H9 (cell line): Measurements from ENCODE around the gene HCN2. TPM values are rescaled to one million over a fixed set of nuclear protein-coding genes. Genes with fewer than 3 reads are reported as not detected.

Experiments
- DNase-seq: peaks from one replicate; pipeline ENCODE4 v3.0.0-alpha.2; 2017
- H2AFZ ChIP-seq: one replicate; pipeline ENCODE4 v1.6.1; 2013; ENCODE audit warnings: mild to moderate bottlenecking, low read length, control low read depth, moderate library complexity
- H2AK5ac ChIP-seq: 2 replicates; pipeline ENCODE4 v1.6.1; 2013; ENCODE audit warnings: low read length, control low read depth, mixed read lengths; ENCODE audit not compliant: insufficient read length
- H2BK120ac ChIP-seq: one replicate; pipeline ENCODE4 v1.6.1; 2013; ENCODE audit warnings: low read depth, mild to moderate bottlenecking, low read length, control low read depth, inconsistent platforms; ENCODE audit not compliant: poor library complexity, severe bottlenecking
- H2BK12ac ChIP-seq: 2 replicates; pipeline ENCODE4 v1.6.1; 2013; ENCODE audit warnings: low read length, control low read depth, mixed read lengths, low read depth; ENCODE audit not compliant: insufficient read length
- H2BK15ac ChIP-seq: 2 replicates; pipeline ENCODE4 v1.6.1; 2013; ENCODE audit warnings: low read depth, low read length, control low read depth
- H2BK20ac ChIP-seq: one replicate; pipeline ENCODE4 v1.6.1; 2013; ENCODE audit warnings: low read depth, mild to moderate bottlenecking, low read length, control low read depth, inconsistent platforms; ENCODE audit not compliant: poor library complexity, severe bottlenecking
- H2BK5ac ChIP-seq: 2 replicates; pipeline ENCODE4 v1.6.1; 2013; ENCODE audit warnings: low read length, control low read depth, mixed read lengths; ENCODE audit not compliant: insufficient read length
- H3K14ac ChIP-seq: 2 replicates; pipeline ENCODE4 v1.6.1; 2013; ENCODE audit warnings: low read length, control low read depth; ENCODE audit not compliant: insufficient read depth
- H3K18ac ChIP-seq: 2 replicates; pipeline ENCODE4 v1.6.1; 2013; ENCODE audit warnings: low read depth, mild to moderate bottlenecking, mixed read lengths, low read length, control low read depth; ENCODE audit not compliant: insufficient read length
- H3K23ac ChIP-seq: 2 replicates; pipeline ENCODE4 v1.6.1; 2013; ENCODE audit warnings: low read length, control low read depth, mixed read lengths, low read depth; ENCODE audit not compliant: insufficient read length
- H3K23me2 ChIP-seq: 2 replicates; pipeline ENCODE4 v1.6.1; 2013; ENCODE audit warnings: low read depth, mild to moderate bottlenecking, mixed read lengths, low read length, control low read depth; ENCODE audit not compliant: insufficient read length, poor library complexity, severe bottlenecking
- H3K27ac ChIP-seq: 2 replicates; pipeline ENCODE4 v1.5.1; 2013; ENCODE audit warnings: low read length, control low read depth, mixed read lengths, low read depth; ENCODE audit not compliant: insufficient read length
- H3K27me3 ChIP-seq: 2 replicates; pipeline ENCODE4 v1.6.1; 2013; ENCODE audit warnings: low read length, control low read depth, inconsistent platforms; ENCODE audit not compliant: insufficient read depth
- H3K4ac ChIP-seq: 2 replicates; pipeline ENCODE4 v1.6.1; 2013; ENCODE audit warnings: low read depth, mild to moderate bottlenecking, control low read depth, inconsistent platforms, low read length, moderate library complexity
- H3K4me1 ChIP-seq: 2 replicates; pipeline ENCODE4 v1.6.1; 2013; ENCODE audit warnings: low read length, control low read depth, inconsistent platforms; ENCODE audit not compliant: insufficient read depth
- H3K4me2 ChIP-seq: 2 replicates; pipeline ENCODE4 v1.6.1; 2013; ENCODE audit warnings: low read length, control low read depth, mixed read lengths; ENCODE audit not compliant: insufficient read length, insufficient read depth
- H3K56ac ChIP-seq: 2 replicates; pipeline ENCODE4 v1.6.1; 2013; ENCODE audit warnings: low read depth, mild to moderate bottlenecking, mixed read lengths, low read length, control low read depth; ENCODE audit not compliant: insufficient read length
- H3K79me1 ChIP-seq: 2 replicates; pipeline ENCODE4 v1.6.1; 2013; ENCODE audit warnings: low read depth, mild to moderate bottlenecking, moderate library complexity, low read length, control low read depth, inconsistent platforms; ENCODE audit not compliant: insufficient read depth, poor library complexity, severe bottlenecking
- H3K79me2 ChIP-seq: 2 replicates; pipeline ENCODE4 v1.6.1; 2013; ENCODE audit warnings: low read length, control low read depth, inconsistent platforms; ENCODE audit not compliant: insufficient read depth
- H3K9ac ChIP-seq: 2 replicates; pipeline ENCODE4 v1.6.1; 2013; ENCODE audit warnings: low read length, control low read depth, mixed read lengths; ENCODE audit not compliant: insufficient read length; ENCODE audit errors: extremely low read depth
- H3K9me3 ChIP-seq: one replicate; pipeline ENCODE4 v1.6.1; 2013; ENCODE audit warnings: low read depth, low read length, inconsistent platforms; ENCODE audit not compliant: control insufficient read depth
- H3T11ph ChIP-seq: one replicate; pipeline ENCODE4 v1.6.1; 2013; ENCODE audit warnings: mild to moderate bottlenecking, low read length, control low read depth, inconsistent platforms
- H4K20me1 ChIP-seq: one replicate; pipeline ENCODE4 v1.6.1; 2013; ENCODE audit not compliant: control insufficient read depth, insufficient read length, insufficient read depth
- H4K5ac ChIP-seq: 2 replicates; pipeline ENCODE4 v1.6.1; 2013; ENCODE audit warnings: low read depth, mild to moderate bottlenecking, mixed read lengths, low read length, control low read depth; ENCODE audit not compliant: insufficient read length
- H4K8ac ChIP-seq: replicated peaks from 2 replicates; pipeline ENCODE4 v1.6.1; 2013; ENCODE audit warnings: low read length, control low read depth, mixed read lengths, low read depth; ENCODE audit not compliant: insufficient read length
- H4K91ac ChIP-seq: 2 replicates; pipeline ENCODE4 v1.6.1; 2013; ENCODE audit warnings: low read depth, mild to moderate bottlenecking, moderate library complexity, mixed read lengths, low read length, control low read depth; ENCODE audit not compliant: insufficient read length
- H3K27ac Mint-ChIP-seq, 3 experiments: 2 replicates in 2 of 3; 3 replicates in 1 of 3; pipeline ENCODE4 v1.8.0; 2020 to 2021; ENCODE audit warnings: mixed read lengths in 3 of 3, mild to moderate bottlenecking in 1 of 3, moderate library complexity in 1 of 3
- H3K27me3 Mint-ChIP-seq: 2 replicates; pipeline ENCODE4 v1.8.0; 2021; ENCODE audit warnings: low read depth, mild to moderate bottlenecking, moderate library complexity, mixed read lengths
- H3K36me3 Mint-ChIP-seq, 3 experiments: 2 replicates in 2 of 3; 3 replicates in 1 of 3; pipeline ENCODE4 v1.8.0; 2020 to 2021; ENCODE audit warnings: low read depth in 3 of 3, mixed read lengths in 3 of 3; ENCODE audit not compliant: insufficient read depth in 1 of 3
- H3K4me1 Mint-ChIP-seq, 2 experiments: 2 replicates each; pipeline ENCODE4 v1.8.0; 2020; ENCODE audit warnings: mixed read lengths in 2 of 2
- H3K4me3 Mint-ChIP-seq, 2 experiments: 2 replicates in 1 of 2; 3 replicates in 1 of 2; pipeline ENCODE4 v1.8.0; 2020 to 2021; ENCODE audit warnings: mild to moderate bottlenecking in 2 of 2, mixed read lengths in 2 of 2, moderate library complexity in 1 of 2
- H3K9me3 Mint-ChIP-seq, 2 experiments: 2 replicates in 1 of 2; 3 replicates in 1 of 2; pipeline ENCODE4 v1.8.0; 2020; ENCODE audit warnings: mild to moderate bottlenecking in 2 of 2, mixed read lengths in 2 of 2, moderate library complexity in 1 of 2
- WGBS: extraction: QIAGEN DNeasy Blood & Tissue Kit; methylation state at CpG from one replicate; pipeline ENCODE4 v1.1.7; 2013; ENCODE audit warnings: missing lambda C conversion rate, low lambda C conversion rate, mixed read lengths; ENCODE audit not compliant: insufficient read length; ENCODE audit errors: extremely low coverage; 5-methylcytosine and 5-hydroxymethylcytosine counted together
- total RNA-seq: library from RNA; stranded (reverse); gene quantifications from 2 replicates; pipeline ENCODE4 v1.2.1, GENCODE V29; 2021
- TF ChIP-seq, protein P1 (sequence below): fragments of 200-600 bp; sonication (generic); conservative IDR thresholded peaks from 3 replicates; pipeline ENCODE4 v1.8.0; 2021; ENCODE audit warnings: antibody characterized with exemption, mild to moderate bottlenecking

Gene HCN2
- total RNA-seq, 1 experiment from 2014 or later, result 3.7 TPM

DNA sequence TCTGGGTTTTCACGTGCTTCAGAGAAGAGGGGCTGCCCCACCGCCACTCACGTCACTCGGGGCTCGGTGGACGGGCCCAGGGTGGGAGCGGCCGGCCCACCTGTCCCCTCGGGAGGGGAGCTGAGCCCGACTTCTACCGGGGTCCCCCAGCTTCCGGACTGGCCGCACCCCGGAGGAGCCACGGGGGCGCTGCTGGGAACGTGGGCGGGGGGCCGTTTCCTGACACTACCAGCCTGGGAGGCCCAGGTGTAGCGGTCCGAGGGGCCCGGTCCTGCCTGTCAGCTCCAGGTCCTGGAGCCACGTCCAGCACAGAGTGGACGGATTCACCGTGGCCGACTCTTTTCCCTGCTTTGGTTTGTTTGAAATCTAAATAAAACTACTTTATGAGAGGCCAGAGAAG is 48.0 kb upstream of the HCN2 start:
- Histone ChIP-seq H3K79me1 (no peaks in the 10 kb centered on the region), H3K14ac (no peak overlapping the region), H2BK12ac (no peak overlapping the region), H2AK5ac (no peak overlapping the region), H2BK20ac (no peak overlapping the region), H3K27ac (no peak overlapping the region), H3K4me2 (no peak overlapping the region), H3K9me3 (no peaks in the 10 kb centered on the region), H4K91ac (no peak overlapping the region), H3K4ac (no peak overlapping the region), H4K20me1 (no peaks in the 10 kb centered on the region), H2BK15ac (no peak overlapping the region), H3K27me3 (no peaks in the 10 kb centered on the region), H3K56ac (no peak overlapping the region), H3K9ac (no peak overlapping the region), H3T11ph (no peak overlapping the region), H3K18ac (no peak overlapping the region), H4K8ac (no peak overlapping the region), H2BK120ac (no peak overlapping the region), H4K5ac (no peak overlapping the region), H3K4me1 (no peaks in the 10 kb centered on the region), H2AFZ (no peak overlapping the region), H3K23ac (no peak overlapping the region), H2BK5ac (no peak overlapping the region), H3K79me2 (no peaks in the 10 kb centered on the region), H3K23me2 (no peaks in the 10 kb centered on the region)
- no CpG with 5 or more reads among the region's 26 CpGs for WGBS
- H3K9me3 Mint-ChIP-seq, result no peaks in the 10 kb centered on the region
- H3K4me1 Mint-ChIP-seq, result peaks cover 0 to 2% of the 10 kb centered on the region in 2 experiments; a peak in 2 of 4 replicates
- no peak for DNase-seq
- H3K4me3 Mint-ChIP-seq, result no peak overlapping the region
- H3K27ac Mint-ChIP-seq, result peak overlapping the region in 1 of 3 experiments; percentile 63; a peak in 1 of 7 replicates
- TF ChIP-seq, protein P1, sequence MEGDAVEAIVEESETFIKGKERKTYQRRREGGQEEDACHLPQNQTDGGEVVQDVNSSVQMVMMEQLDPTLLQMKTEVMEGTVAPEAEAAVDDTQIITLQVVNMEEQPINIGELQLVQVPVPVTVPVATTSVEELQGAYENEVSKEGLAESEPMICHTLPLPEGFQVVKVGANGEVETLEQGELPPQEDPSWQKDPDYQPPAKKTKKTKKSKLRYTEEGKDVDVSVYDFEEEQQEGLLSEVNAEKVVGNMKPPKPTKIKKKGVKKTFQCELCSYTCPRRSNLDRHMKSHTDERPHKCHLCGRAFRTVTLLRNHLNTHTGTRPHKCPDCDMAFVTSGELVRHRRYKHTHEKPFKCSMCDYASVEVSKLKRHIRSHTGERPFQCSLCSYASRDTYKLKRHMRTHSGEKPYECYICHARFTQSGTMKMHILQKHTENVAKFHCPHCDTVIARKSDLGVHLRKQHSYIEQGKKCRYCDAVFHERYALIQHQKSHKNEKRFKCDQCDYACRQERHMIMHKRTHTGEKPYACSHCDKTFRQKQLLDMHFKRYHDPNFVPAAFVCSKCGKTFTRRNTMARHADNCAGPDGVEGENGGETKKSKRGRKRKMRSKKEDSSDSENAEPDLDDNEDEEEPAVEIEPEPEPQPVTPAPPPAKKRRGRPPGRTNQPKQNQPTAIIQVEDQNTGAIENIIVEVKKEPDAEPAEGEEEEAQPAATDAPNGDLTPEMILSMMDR, result no peak
- H3K27me3 Mint-ChIP-seq, result peaks cover 11% of the 10 kb centered on the region
- peaks cover 11 to 31% (median 26%) of the 10 kb centered on the region in 3 experiments for H3K36me3 Mint-ChIP-seq
